C4-2B (cell line): Measurements from ENCODE around the gene LRMDA.

ENCODE experiments used
- CTCF ChIP-seq: fragments of 450-650 bp; conservative IDR thresholded peaks from 2 replicates; pipeline ENCODE4 v1.5.1; 2017; ENCODE audit warnings: mild to moderate bottlenecking
- ZFX ChIP-seq: fragments of 450-650 bp; IDR thresholded peaks from 2 replicates; pipeline ENCODE4 v1.6.1; 2017

DNA sequence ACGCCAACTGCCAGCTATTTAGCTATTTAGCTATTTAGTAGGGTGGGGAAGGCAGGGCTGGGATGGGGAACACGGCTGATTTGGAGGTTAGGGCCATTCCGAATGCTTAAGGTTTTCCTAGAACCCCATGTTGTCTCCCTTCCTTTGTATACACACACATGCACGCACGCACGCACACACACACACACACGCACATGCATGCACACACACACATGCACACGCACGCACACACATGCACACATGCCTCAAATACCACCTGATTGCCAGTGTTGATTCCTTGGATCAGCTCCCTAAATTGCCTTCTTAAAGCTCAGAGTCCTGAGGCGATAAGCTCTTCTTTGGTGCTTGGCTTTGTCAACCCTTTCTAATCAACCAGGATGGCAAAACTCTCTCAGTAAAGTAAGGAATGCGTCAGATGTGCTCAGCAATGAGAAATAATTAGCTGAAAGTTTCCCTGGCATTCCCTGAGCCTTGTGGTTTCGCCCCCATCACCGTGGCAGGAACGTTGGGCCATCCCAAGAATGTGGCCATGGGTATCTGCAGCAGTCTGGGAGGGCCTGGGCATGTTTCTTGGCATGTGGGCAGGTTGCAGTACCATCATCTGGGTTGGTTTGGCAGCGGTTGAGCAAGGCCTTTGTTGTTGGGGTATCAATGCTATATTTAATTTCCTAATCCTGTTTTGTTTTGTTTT lies 305.6 kb downstream of the LRMDA start:
- no peak for TF ChIP-seq CTCF
- TF ChIP-seq ZFX, result no peak
